Measurements from ENCODE around the gene MCOLN1. TPM values are rescaled to one million over a fixed set of nuclear protein-coding genes. Genes with fewer than 3 reads are reported as not detected.

MCOLN1 gene
- polyA plus RNA-seq, 3 donors, result 12.1 to 38.2 (median 34.3) TPM

DNA sequence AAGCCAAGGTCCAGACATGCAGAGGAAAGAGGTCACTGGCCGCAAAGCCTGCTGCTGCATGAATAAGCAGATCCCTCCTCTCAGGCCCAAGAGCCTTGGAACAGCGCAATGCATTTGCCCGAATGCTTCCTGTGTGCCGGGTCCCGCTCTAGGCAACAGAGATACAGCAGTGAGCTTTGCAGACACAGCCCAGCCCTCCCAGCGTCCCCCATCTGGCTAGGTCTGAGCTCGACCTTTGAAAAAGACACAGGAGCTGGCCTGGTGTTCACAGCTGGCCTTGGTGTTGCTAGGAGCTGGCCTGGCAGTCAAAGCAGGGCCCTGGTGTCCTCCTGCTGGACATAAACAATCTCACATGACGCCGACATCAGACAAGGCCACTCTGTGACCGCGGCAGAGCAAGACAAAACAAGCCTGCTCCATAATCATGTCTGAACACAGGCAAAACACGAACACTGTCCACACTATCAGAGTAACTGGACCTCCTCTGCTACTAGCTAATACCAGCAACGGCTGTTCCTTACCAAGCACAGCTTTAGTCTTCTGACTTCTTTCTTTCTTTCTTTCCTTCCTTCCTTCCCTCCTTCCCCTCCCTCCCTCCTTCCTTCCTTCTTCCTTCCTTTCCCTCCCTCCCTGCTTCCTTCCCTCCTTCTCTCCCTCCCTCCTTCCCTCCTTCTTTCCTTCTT lies 27.9 kb upstream of the MCOLN1 start:
- H3K27ac ChIP-seq (ENCODE audit: low read depth, low read length), result no peak overlapping the region
- WGBS, 3 donors, result 20 to 57% (median 41%) methylated on average over 13 of the region's 13 CpGs

DNA sequence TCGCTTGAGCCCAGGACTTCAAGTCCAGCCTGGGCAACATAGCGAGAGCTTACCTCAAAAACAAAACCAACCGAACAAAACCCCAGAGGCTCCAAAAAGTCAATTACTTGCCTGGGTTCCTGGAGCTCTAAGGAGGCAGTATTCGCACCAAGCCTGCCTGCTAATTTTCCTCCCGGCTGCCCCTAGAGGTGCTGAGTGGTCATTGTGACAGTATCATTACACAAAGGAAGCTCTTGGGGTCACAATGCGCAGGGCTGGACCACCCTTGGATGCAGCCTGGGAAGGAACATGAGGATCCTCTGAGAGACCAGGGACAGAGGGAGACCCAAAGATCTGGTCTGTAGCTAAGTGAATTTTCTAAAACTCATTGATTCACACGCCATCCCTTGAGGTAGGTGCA lies 25.1 kb upstream of the MCOLN1 start:
- 55 to 59% (median 58%) methylated on average over 7 of the region's 7 CpGs for WGBS, 3 donors
- H3K27ac ChIP-seq (ENCODE audit: low read depth, low read length), result no peak overlapping the region

DNA sequence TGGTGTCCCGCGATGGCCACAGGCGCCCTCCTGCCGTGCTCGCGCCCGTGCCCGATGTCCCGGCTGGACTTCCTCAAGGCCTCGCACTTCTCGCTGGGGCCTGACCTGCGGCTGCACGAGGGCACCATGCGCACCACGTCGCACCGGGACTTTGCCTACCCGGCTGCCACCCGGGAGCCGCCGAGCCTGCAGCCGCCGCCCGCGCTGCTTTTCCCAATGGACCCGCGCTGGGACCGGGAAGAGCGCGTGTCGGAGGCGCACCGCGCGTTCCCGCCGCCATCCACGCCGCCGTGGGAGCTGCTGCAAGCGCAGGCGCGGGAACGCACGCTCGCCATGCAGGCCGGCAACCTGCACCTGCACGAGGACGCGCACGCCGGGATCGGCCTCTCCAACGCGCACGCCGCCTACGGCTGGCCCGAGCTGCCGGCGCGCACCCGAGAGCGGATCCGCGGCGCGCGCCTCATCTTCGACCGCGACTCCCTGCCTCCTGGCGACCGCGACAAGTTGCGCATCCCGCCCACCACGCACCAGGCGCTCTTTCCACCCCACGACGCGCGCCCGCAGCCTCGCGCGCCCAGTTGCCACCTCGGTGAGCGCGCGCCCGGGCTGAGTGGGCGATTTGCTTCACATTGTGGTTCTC lies 21.5 kb upstream of the MCOLN1 start:
- H3K27ac ChIP-seq (ENCODE audit: low read depth, low read length), result no peak overlapping the region
- 1 to 3% (median 2%) methylated on average over 83 to 93 of the region's 93 CpGs for WGBS, 3 donors

DNA sequence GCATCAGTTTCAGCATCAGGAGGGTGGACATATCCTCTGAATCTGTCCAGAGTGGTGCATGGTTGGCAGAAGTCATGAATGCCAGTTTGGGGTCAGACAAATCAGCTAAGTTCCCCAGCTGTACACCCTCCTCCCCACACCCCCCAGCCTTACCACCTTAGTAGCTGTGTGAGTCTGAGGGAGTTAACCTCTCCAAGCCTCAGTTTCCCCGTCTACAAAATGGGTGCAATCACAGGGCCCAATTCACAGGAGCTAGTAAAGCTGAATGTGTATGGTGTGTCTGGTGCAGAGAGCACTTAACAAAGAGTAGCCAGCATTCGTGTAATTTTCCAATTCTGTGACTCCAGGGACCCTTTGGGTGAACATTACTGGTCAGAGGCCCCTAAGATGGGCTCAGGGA lies 19.9 kb upstream of the MCOLN1 start:
- WGBS, 3 donors, result 37 to 75% (median 70%) methylated on average over 2 of the region's 2 CpGs
- no peak overlapping the region for H3K27ac ChIP-seq (ENCODE audit: low read depth, low read length)

DNA sequence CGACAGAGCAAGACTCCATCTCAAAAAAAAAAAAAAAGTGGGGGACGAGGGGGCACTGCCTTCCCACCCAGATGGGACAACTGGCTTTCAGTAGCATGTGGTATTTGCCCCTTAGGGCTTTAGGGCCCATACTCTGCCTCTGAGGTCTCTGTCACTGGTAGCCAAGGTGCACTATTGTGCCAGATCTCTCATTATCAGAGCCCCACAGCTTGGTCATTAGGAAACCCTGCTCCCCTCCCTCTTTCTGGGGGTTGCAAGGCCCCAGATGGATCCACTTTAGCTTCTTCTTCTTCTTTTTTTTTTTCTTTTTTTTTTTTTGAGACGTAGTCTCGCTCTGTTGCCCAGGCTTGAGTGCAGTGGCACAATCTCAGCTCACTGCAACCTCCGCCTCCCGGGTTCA lies 17.7 kb upstream of the MCOLN1 start:
- no peak overlapping the region for H3K27ac ChIP-seq (ENCODE audit: low read depth, low read length)
- 66 to 86% (median 69%) methylated on average over 6 of the region's 6 CpGs for WGBS, 3 donors

DNA sequence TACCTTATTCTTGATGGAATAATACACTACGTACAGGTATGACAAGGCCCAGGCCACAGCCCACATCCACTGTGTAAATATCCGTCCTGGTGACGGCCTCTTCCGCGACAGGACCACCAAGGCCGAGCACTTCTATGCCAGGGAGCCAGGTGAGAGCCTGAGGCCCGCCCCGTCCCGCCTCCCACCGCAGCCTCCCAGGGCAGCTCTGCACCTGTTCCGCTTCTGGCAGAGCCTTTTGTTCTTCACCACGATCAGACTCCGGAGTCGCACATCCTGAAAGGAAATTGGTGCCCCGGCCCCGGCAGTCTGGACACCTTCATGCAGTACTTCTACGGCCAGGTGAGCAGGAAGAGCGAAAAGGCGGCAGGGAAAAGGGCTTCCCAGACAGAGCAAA lies 17.1 kb upstream of the MCOLN1 start:
- H3K27ac ChIP-seq (ENCODE audit: low read depth, low read length), result no peak overlapping the region
- WGBS, 3 donors, result 17 to 40% (median 32%) methylated on average over 19 of the region's 19 CpGs

DNA sequence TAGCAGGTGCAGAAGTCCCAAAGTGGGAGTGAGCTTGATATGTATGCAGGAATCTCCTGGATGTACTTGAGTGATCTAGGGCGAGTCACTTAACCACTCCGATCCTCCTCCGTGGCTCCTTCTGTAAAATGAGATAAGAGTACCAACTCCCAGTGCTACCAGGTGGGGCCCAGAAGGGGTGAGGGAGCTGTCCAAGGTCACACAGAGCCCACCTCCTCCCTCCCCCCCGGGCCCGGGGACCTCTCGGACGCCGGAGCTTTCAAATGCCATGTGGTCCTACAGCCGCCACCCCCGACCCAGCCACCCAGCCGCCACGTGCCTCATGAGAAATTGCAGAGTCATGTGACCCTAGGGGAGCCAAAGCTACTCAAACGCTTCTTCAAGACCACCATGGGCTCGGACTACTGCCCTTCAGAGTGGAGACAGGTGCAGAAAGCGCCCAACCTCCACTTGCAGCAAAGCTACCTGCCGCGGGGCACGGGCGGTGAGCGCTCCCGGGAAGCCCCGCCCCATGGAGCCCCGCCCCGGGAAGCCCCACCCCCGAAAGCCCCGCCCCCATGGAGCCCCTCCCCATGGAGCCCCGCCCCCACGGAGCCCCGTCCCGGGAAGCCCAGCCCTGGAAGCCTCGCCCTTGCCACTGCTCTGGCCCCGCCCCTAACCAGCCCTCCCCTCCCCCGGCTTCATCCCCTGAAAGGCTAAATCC lies 16.6 kb upstream of the MCOLN1 start:
- H3K27ac ChIP-seq (ENCODE audit: low read depth, low read length), result no peak overlapping the region
- WGBS, 3 donors, result 2 to 5% (median 4%) methylated on average over 23 to 32 of the region's 33 CpGs

DNA sequence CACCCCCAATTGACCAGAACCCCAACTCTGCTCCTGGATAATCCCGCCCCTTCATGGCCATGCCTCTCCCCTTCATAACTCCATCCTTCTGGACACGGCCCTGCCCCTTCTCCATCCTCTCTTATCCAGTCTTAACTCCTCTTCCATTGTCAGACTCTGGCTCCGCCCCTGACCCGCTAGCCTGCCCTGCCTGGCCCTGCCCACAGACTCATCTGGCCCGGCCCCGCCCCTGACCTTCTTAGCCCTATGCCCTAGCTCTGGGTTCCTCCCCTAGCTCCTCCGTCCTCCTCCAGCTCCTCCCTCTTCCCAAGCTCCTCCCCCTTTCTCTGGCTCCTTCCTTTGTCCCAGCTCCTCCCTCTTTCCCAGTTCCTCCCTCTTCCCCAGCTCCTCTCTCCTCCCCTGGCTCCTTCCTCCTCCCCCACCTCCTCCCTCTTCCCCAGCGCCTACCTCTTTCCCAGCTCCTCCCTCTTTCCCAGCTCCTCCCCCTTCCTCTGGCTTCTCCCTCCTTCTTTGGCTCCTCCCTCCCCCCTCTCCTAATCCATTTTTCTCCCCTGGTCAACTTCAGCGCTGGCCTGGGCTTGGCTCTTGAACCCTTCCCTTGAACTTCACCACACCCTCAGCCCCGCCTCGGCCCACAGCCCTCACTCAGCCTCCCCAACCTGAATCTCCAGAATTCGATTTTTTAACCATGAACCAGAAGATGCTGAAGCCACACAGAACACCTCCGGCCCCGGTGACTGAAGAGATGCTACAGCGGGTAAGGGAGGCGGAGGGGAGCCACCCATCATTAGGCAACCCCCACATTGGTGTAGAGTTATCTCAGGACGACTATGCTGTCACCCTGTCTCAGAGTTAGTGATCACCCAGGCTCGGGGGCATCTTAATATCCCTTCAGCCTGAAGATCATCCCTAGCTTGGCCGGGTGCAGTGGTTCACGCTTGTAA lies 15.8 kb upstream of the MCOLN1 start:
- H3K27ac ChIP-seq (ENCODE audit: low read depth, low read length), result no peak overlapping the region
- 43 to 48% (median 48%) methylated on average over 20 of the region's 20 CpGs for WGBS, 3 donors

DNA sequence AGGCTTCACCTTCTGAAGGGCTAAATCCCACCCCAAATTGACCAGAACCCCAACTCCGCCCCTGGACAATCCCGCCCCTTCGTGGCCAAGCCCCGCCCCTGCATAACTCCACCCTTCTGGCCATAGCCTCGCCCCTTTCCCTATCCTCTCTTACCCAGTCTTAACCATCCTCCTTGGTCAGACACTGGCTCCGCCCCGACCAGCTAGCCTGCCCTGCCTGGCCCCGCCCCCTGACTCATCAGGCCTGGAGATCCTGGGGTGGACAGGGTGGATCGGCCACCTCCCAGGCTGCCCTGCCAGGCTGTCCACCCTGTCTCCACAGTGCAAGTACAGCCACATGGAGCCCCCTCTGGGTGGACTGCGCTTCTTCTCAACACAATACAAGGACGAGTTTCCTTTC lies 14.5 kb upstream of the MCOLN1 start:
- WGBS, 3 donors, result 38 to 49% (median 40%) methylated on average over 10 to 11 of the region's 11 CpGs
- no peak overlapping the region for H3K27ac ChIP-seq (ENCODE audit: low read depth, low read length)

DNA sequence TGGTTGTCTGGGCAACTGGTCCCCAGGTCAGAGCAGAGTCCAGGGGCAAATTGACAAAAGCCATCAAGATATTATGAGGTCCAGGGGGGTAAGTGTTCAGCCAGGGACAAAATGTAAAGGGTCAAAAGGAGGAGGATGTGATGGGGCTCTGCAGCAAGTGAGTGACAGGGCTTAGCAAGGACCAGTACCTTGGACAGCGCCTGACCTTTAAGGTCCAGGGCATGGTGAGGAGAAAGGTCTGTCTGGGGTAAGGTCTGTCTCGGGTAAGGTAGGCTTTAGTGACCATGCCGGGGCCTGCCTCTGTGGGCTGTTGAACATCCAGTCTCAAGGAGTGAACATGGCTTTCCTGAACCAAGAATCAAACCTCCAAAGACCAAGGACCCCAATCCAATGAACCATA lies 12.8 kb upstream of the MCOLN1 start:
- H3K27ac ChIP-seq (ENCODE audit: low read depth, low read length), result no peak overlapping the region
- WGBS, 3 donors, result 20 to 39% (median 38%) methylated on average over 3 of the region's 3 CpGs

DNA sequence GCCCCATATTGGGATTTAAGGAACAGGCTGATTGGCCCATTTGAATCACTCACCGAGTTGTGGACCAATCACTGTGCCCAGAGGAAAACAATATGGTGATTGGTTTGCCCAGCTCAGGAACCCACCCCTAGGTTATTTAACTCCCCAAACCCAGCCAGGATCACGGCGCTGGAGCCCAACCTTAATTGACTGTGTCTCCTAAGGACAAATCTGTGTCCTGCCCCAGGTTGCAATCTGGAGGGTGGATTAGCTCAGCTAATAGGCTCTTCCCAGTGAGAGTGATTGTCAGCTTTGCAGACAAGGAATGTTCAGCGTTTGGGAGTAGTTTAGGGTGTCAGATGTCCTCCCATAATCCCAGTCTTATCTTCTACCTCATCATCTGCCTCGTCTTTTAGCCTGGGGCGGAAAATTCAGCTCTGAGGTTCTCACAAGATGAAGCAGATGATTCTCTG lies 10.0 kb upstream of the MCOLN1 start:
- 52 to 68% (median 60%) methylated on average over 6 of the region's 6 CpGs for WGBS, 3 donors

DNA sequence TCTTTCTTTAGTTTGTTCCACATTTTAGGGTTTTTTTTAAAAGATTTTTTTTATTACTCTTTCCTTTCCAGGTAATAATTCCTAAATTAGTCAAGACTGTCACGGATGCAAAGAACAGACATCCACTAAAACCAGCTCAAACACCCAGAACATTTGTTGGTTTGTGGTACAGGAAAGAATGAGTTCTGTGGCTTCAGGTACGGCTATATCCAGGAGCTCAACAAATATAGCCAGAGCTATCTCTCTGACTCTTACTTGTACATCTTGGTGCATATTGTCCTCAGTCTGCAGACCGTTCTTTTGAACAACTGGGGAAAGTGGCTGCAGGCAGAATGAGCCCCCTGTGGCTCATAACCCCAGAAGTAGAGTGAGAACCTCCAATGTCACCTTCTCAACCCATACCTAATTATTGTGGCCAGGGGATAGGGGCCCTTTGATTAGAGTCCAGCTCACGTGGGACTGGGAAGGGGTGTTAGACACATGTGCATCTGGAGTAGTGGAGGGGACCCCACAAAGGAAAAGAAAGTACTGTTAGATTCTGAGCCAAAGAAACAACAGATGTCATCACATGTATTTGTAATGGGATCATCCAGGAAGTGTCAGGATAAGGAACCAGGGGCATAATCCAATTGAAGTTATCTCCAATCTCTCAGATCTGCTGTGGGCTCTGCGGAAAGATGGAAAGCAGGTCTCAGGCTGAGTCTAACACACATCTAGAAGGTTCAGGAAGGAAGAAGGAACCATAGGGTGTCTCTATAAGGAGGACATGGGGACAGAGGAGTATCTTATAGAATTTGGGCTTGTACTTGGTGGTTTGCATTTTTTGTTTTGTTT lies 8.4 kb upstream of the MCOLN1 start:
- no peak overlapping the region for H3K27ac ChIP-seq (ENCODE audit: low read depth, low read length)
- 87 to 92% (median 89%) methylated on average over 5 of the region's 5 CpGs for WGBS, 3 donors

More for the DNA sequence above, 10.0 kb upstream of the MCOLN1 start:
- no peak overlapping the region for H3K27ac ChIP-seq (ENCODE audit: low read depth, low read length)

DNA sequence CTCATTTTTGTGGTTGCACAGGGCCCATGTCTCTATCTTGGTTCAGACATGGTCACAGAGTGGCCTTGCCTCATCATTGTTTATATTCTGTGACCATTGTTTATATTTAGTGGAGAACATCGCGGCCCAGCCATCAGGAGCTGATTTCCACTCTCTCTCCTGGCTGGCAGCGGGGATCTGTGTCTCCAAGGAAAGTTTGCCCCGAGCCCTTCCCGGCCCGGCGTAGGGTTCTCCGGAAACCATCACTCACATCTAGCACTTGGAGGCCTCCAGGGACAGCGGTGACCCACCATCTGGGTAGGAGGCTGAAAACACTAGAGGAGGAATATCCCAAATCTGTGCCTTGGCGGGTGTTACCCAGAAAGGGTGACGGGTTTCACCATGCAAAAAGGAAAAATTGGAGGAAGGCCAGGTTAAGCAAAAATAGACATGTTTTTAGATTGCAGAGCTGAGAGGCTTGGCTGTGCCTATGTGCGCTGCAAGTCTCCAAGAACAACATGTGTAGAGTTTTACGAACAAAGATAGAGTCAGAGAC lies 7.2 kb upstream of the MCOLN1 start:
- WGBS, 3 donors, result 66 to 72% (median 69%) methylated on average over 13 of the region's 13 CpGs
- H3K27ac ChIP-seq (ENCODE audit: low read depth, low read length), result peak overlapping the region; percentile 28

DNA sequence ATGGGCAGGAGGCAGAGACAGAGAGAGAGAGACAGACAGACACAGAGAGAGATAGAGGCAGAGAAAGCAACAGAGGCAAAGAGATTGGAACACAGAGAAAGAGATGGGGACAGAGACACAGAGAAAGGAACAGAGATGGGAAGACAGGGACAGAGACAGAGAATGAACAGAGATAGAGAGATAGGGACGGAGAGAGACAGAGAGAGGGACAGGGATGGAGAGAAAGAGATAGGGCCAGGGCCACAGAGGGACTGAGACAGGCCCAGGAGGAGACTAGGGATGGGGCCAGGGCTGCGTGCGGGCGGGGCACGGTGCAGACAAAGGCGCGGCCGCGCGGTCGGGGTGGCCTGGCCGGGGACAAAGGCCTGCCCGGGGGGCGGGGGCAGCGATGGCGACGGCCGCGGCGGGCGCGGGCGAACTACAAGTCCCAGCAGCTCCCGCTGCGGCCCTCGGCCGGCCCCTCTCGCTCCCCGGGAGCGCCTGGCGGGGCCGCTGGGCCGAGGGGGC lies 6.7 kb upstream of the MCOLN1 start, which contains the start of gene ZNF358:
Gene ZNF358, plus strand, starts transcription at position 459 of the 507 bp plus-strand sequence. CDS start 3,140 bp downstream, outside the sequence.
- 0 to 3% (median 2%) methylated on average over 7 to 33 of the region's 33 CpGs for WGBS, 3 donors
- peak within 1 kb of the TSS; percentile 28 for H3K27ac ChIP-seq (ENCODE audit: low read depth, low read length)

DNA sequence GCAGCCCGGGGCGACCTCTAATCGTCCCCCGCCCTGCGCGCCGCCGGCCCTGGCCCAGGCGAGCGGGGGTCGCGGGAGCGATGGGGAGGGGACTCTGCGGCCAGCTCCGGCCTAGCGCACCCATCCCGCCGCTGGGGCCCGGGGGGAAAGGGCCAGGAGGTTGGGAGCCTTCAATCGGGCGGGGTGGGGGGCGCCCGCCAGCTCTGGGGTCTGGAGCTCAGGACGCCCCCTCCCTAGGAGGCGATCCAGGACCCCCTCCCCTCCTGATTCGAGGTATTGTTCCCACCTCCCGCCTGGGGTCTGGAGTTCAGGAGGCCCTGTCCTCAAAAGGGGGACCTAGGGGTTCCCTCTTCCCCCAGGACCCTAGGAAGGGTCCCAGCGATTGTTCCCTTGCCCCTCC lies 6.1 kb upstream of the MCOLN1 start:
- no peak overlapping the region for H3K27ac ChIP-seq (ENCODE audit: low read depth, low read length)
- 1 to 2% (median 1%) methylated on average over 12 to 25 of the region's 28 CpGs for WGBS, 3 donors

DNA sequence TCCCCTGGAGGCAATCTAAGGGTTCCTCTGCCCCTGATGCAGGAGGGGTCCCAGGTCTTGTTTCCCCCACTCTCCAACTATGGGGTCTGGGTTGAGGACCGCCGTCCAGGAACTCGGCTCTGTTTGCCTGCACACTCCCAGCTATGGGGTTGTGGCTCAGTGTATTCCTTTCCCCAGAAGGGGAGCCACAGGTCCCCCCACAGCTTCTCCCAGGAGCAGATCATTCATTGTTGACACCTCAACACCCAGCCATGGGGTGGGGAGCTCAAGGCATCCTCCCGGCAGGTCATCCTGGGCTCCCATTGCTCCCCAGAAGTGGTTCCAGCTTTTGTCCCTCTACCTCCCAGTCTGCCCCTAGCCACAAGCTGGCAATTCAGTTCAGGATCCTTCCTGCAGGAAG lies 5.5 kb upstream of the MCOLN1 start:
- 48 to 65% (median 51%) methylated on average over 4 of the region's 4 CpGs for WGBS, 3 donors
- H3K27ac ChIP-seq (ENCODE audit: low read depth, low read length), result no peak overlapping the region

Measured in adipose tissue (tissue), 3 donors.